GM21390 (cell line): ENCODE results near the gene GTF2F1.
"Not testable (repeated sequence)": the region's sequence is repeated elsewhere in the genome, so short reads cannot be mapped to it uniquely, and the experiment has no call there.

Experiments used
- ATAC-seq: cut with Tn5 transposase; IDR thresholded peaks from one replicate; pipeline ENCODE4 v1.9.1; 2021; ENCODE audit not compliant: unreplicated experiment

Gene GTF2F1

GRCh38 chr19:6387372-6387771 lies 5.6 kb downstream of the GTF2F1 start:
- ATAC-seq = no peak

- ATAC-seq = no peak
Measured at GRCh38 chr19:6384381-6384780, 8.6 kb downstream of the GTF2F1 start.

- no peak for ATAC-seq
Measured at GRCh38 chr19:6383188-6383587, 9.8 kb downstream of the GTF2F1 start.

DNA sequence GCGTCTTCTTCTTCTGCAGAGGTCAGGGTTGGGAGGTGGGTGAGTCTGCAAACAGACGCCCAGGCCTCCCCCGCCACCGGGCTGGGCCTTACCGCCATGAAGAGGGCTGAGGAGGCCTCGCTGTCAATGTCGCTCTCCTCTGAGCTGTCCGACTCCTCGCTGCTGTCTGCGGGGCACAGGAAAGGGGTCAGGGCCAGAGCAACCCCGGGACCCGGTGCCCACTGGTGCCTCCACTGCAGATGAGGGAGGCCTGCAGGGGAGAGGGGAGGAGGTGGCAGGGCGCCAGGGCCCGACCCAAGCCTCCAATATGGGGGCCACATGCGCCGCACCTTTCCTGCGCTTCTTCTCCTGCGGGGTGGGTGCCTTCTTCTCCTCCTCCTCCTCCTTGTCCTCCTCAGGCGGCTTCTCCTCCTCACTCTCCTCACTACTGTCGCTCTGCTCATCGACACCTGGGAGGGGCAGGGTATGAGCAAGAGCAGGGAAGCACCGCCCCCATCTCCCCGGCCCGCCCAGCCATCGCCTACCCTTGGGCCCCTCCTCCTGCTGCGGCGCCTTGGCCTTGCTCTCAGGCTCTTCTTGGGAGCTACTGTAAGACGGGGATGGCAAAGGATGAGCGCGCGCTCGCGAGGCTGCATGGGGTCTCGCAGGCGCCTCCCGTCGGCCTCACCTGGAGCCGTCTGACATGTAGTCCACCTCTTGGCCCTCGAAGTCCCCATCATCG lies 11.8 kb downstream of the GTF2F1 start:
- no peak for ATAC-seq

DNA sequence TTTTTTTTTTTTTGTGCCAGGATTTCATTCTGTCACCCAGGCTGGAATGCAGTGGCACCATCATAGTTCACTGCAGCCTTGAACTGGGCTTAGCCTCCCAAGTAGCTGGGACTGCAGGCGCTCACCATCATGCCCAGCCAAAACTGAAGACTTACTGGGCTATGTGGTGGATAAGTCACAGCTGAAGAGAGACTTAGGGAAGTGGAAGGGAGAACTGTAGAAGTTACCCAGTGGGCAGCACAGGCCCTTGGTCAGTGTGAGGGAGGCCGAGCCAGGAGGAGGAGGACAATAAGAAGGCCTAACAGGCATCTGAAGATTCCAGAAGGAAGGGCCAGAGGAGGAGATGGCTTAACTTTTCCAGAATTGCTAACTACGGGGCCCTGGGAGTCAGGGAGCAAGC lies 13.2 kb downstream of the GTF2F1 start:
- no peak for ATAC-seq

DNA sequence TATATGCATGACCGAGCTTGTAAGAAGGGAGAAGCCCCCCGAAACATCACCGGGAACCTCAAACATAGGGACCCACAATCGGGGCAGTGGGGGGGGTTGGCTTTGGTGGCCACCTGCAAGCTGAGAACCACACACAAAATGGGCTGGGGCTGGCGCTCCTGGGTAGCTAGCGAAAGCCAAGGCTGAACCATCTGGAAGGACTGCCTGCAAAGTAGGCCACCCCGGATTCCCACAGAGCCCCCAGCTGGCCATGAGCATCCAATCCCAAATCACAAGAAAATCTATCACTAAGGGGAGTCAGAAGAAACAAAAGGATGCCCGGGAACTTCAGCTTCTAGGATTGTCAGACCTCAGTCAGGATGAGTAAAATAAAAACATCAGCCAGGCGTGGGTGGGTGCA lies 14.5 kb downstream of the GTF2F1 start:
- no peak for ATAC-seq

- ATAC-seq = no peak
Measured at GRCh38 chr19:6378041-6378440, 14.9 kb downstream of the GTF2F1 start.

DNA sequence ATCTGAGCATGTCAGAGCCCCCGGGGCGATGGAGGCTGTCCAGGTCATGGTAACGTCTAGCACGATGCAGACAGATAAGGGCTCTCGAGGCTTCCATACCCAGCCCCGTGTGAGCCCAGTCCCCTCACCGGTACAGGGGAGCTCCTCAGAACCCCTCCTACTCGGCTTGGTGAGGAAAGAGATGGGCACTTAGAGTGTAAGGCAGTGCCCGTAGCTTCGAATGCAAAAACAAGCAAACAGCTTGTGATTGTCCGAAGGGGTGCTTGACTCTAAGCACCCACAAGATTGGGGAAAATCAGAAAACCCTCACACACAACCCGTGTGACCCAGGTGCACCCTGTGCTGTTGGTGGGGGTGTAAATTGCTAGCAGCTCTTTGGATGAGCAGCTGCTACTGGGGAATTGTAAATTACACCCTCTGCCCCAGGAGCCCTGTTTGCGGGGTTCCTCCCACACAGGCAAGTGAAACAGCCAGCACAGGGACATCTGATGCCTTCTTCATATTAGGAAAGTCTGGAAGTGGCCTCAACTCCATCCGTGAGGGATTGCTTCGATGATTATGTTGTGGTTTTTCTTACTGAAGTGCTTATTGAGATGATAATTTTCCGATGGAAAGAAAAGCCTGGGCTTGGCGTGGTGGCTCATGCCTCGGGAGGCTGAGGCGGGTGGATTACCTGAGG lies 16.3 kb downstream of the GTF2F1 start:
- no peak for ATAC-seq

- ATAC-seq = no peak
Measured at GRCh38 chr19:6375411-6376010, 17.5 kb downstream of the GTF2F1 start, which contains the start of gene PSPN. PSPN (minus strand) TSS chr19:6375933; CDS start chr19:6375849, 84 bp downstream.

DNA sequence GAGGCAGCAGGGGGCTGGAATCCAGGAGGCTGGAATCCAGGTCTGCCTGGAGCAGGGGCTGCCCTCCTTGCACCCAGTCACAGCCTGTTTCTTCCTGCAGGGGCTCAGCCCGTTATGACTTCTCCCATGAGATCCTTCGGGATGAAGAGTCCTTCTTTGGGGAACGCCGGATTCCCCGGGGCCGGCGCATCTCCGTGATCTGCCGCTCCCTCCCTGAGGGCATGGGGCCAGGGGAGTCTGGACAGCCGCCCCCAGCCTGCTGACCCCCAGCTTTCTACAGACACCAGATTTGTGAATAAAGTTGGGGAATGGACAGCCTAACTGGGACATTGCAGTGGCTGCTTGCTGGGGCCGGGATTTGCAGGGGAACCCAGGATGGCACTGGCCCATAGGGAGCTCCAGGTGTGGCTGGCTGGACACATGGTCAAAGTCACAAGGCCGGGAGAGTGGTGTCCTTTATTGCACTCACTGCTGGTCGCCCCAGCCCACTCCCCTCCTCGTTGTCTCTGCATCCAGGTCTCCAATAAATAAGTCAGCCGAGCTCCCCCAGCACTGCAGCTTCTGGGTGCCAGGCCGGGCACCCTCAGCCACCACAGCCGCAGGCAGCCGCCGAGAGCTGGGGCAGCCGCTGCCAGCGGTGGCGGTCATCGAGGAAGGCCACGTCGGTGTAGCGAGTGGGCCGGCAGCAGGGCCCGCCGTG lies 18.1 kb downstream of the GTF2F1 start:
- no peak for ATAC-seq

GRCh38 chr19:6374161-6374709 lies 18.7 kb downstream of the GTF2F1 start:
- ATAC-seq = no peak

DNA sequence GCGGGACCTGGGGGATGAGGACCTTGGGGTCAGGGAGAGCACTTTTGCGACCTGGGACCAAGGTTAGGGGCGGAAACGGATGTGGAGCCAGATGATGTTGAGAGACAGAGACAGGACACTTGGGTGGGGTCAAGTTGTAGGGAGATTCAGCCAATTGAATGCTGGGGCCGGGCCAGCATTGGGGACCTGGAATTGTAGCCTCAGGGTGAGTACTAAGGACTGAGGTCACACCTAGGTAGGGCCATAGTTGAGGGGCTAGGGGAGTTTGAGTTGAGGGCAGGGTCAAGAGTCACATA lies 19.2 kb downstream of the GTF2F1 start:
- no peak for ATAC-seq

DNA sequence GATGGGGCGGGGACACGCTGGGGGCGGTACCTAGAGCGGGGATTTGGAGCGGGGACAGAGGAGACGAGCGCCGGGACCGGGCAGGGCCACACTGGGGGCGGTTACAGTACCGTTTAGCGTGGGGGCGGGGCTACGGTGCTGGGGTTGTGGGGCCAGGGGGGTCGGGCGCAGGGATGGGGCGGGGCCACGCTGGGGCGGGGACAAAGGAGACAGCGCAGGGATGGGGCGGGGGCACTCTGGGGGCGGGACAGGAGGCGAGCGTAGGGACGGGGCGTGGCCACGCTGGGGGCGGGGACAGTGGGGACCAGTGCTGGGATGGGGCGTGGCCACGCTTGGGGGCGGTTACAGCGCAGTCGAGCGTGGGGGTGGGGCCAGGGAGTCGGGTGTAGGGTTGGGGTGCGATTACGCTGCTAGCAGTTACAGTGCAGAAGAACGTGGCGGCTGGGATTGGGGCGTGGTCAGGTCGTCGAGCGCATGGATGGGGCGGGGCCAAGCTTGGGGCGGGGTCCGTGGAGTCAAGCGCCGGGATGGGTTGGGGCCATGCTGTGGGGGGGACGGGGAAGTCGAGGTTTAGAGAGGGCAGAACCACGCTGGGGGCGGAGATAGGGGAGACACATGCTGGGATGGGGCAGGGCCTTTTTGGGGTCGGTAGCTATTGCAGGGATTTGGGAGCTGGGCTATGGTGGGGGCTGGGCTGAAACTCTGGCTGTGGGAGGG lies 19.7 kb downstream of the GTF2F1 start:
- peak; percentile 51 for ATAC-seq

DNA sequence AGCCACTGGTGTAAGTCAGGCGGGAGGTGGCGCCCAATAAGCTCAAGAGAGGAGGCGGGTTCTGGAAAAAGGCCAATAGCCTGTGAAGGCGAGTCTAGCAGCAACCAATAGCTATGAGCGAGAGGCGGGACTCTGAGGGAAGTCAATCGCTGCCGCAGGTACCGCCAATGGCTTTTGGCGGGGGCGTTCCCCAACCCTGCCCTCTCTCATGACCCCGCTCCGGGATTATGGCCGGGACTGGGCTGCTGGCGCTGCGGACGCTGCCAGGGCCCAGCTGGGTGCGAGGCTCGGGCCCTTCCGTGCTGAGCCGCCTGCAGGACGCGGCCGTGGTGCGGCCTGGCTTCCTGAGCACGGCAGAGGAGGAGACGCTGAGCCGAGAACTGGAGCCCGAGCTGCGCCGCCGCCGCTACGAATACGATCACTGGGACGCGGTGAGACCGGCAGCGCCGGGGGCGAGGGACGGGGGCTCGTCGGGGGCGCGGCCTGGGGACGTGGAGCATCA lies 20.3 kb downstream of the GTF2F1 start, which contains the start of gene ALKBH7:
TSS of gene ALKBH7 (plus strand) at position 201 of the 502 bp plus-strand sequence. CDS start at position 228, 27 bp downstream.
- ATAC-seq = peak; percentile 68

- ATAC-seq = no peak
Measured at GRCh38 chr19:6364353-6364752, 28.6 kb downstream of the GTF2F1 start.

DNA sequence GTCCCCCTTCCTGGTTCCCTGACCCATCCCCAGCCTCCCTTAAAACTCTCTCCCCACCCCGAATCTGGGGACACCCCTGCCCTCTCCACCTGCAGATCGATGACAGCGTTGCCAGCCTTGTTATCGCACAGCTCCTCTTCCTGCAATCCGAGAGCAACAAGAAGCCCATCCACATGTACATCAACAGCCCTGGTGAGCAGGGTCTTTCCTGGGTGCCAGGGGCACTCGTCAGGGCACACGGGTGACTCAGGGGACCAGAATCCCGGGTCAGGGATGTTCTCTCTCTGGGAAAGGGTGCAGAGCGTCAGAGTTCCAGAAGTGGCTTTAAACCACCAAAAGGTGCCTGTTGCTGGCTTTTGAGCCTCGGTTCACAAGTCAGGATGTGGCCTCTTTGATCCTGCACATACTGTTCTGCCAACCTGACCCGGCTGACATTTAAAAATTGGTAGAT lies 30.6 kb downstream of the GTF2F1 start:
- ATAC-seq = no peak

DNA sequence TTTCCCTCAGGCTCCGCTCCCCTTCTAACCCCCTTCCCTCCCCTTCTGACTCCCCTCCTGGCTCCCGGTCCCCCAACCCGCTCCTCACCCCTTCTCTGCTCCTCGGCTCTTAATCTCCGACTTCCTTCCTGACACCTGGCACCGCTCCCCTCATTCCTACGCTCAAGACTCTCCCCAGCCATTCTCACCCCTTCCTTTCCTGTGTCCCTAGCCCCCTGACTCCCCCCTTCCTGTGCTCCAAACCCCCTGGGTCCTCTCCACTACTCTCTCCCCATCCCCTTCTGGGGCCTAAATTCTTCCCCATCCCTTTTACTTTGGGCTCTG lies 31.0 kb downstream of the GTF2F1 start:
- no peak for ATAC-seq

GRCh38 chr19:6360857-6361216 lies 32.1 kb downstream of the GTF2F1 start:
- ATAC-seq = not testable (repeated sequence)

DNA sequence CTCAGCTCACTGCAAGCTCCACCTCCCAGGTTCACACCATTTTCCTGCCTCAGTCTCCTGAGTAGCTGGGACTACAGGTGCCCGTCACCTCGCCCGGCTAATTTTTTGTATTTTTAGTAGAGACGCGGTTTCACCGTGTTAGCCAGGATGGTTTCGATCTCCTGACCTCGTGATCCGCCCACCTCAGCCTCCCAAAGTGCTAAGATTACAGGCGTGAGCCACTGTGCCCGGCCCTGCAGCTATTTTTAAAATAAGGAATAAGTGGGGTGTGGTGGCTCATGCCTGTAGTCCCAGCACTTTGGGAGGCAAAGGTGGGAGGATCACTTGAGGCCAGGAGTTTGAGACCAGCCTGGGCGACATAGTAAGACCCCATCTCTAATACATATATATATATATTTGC lies 32.5 kb downstream of the GTF2F1 start:
- not testable (repeated sequence) for ATAC-seq

GRCh38 chr19:6359568-6360341 lies 33.2 kb downstream of the GTF2F1 start:
- ATAC-seq = no peak
